Transverse colon (tissue), 4 donors: ENCODE measurements around the gene WNT5B. TPM values are rescaled to one million over a fixed set of nuclear protein-coding genes. Genes with fewer than 3 reads are reported as not detected.

Experiments
- DNase-seq: peaks from one replicate; pipeline ENCODE4 v3.0.0-alpha.2; 2019
- H3K27ac ChIP-seq, 4 donors: fragments of 200-600 bp; sonication (generic); 2 replicates each; pipeline ENCODE4 v1.5.1; 2016 to 2018; ENCODE audit warnings: inconsistent platforms in 4 of 4
- H3K27me3 ChIP-seq: fragments of 200-600 bp; sonication (generic); 2 replicates; pipeline ENCODE4 v1.5.1; 2017; ENCODE audit warnings: inconsistent platforms
- H3K36me3 ChIP-seq, 4 donors: fragments of 200-600 bp; sonication (generic); 2 replicates each; pipeline ENCODE4 v1.5.1; 2017 to 2019; ENCODE audit warnings: inconsistent platforms in 4 of 4
- H3K4me1 ChIP-seq, 4 donors: fragments of 200-600 bp; sonication (generic); 2 replicates each; pipeline ENCODE4 v1.5.1; 2017 to 2020; ENCODE audit warnings: inconsistent platforms in 4 of 4
- H3K4me3 ChIP-seq, 4 donors: fragments of 200-600 bp; sonication (generic); 1 replicate in 1 of 4; 2 replicates in 3 of 4; pipeline versions ENCODE4 v1.5.1 to v1.6.1; 2017 to 2019; ENCODE audit warnings: inconsistent platforms in 4 of 4
- H3K9me3 ChIP-seq, 2 donors: fragments of 200-600 bp; sonication (generic); 2 replicates each; pipeline ENCODE4 v1.5.1; 2017 to 2019; ENCODE audit warnings: inconsistent platforms in 2 of 2
- EP300 ChIP-seq: sonication (generic); formaldehyde crosslinking; IDR thresholded peaks from one replicate; pipeline ENCODE4 v1.6.1; 2017; ENCODE audit warnings: antibody characterized with exemption, low read depth
- POLR2A ChIP-seq: fragments of 450-650 bp; IDR thresholded peaks from one replicate; pipeline ENCODE4 v1.6.1; 2016; ENCODE audit warnings: antibody characterized with exemption, mild to moderate bottlenecking, moderate library complexity
- POLR2AphosphoS5 ChIP-seq, 3 donors: sonication (generic); formaldehyde crosslinking; IDR thresholded peaks; one replicate each; pipeline ENCODE4 v1.6.1; 2016; ENCODE audit warnings: antibody characterized with exemption in 3 of 3
- WGBS, 2 donors: methylation state at CpG; one replicate each; pipeline ENCODE4 v1.1.5; 2018; ENCODE audit warnings: low coverage in 1 of 2; 5-methylcytosine and 5-hydroxymethylcytosine counted together
- in situ Hi-C, 4 donors: fragments of 200-750 bp; cut with MboI; loops; one replicate each; pipeline versions ENCODE4 v1.15.0 to v1.15.1; 2017; ENCODE audit warnings: low sequenced_read_pairs in 3 of 4, low pct_ligation_motif_present in 1 of 4, low pct_unique_long_range_greater_than_20kb in 1 of 4
- intact Hi-C: fragments of 100-400 bp; cut with DNase I; formaldehyde crosslinking; loops from one replicate; pipeline ENCODE4 v1.15.1; 2023; ENCODE audit warnings: low total_unique reads
- total RNA-seq, 4 donors: library from RNA; depleted of rRNA; stranded (reverse); fragments of >200 nt; gene quantifications; one replicate each; pipeline ENCODE4 v1.1.0, GENCODE V29; 2016
- TF ChIP-seq, protein P1 (sequence below), 5 experiments: fragments of 200-600 bp in 3 of 5; fragments of 450-650 bp in 2 of 5; sonication (generic) in 3 of 5; IDR thresholded peaks; 1 replicate in 2 of 5; 2 replicates in 3 of 5; pipeline ENCODE4 v1.5.1; 2016 to 2017; ENCODE audit warnings: antibody characterized with exemption in 5 of 5, inconsistent platforms in 3 of 5, mild to moderate bottlenecking in 2 of 5, moderate library complexity in 1 of 5

Gene WNT5B
- total RNA-seq, 4 donors from 2014 or later = 0.80 to 3.5 (median 3.5) TPM; not detected in 1

DNA sequence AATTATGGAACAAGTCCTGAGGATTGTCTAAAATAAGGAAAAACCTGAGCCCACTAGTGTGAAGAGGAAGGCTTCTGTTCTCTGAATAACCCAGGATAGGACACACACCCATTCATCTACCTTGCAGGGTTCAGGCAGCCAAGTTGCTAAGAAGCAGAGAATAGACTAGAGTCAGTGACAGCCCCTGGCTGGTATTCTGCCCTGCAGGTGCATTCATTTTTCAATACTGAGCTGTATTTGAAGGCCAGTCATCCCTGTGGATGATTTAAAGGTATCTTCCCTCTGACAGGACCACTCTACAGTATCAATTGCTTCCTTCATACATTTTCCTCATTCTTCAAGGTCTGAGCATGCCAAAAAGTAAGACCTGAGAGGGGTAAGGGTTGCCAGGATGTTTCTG is 22.9 kb downstream of the WNT5B start:
- intact Hi-C loops (loop anchor here (2.0 kb wide), 1 partner anchor 139 kb away; no protein-coding TSS in a partner anchor), in situ Hi-C loops (loop anchor here (5.0 to 10.0 kb wide), 4 partner anchors 133 to 285 kb away; no protein-coding TSS in a partner anchor)
- DNase-seq = no peak
- no peaks in the 10 kb centered on the region for H3K9me3 ChIP-seq
- no peaks in the 10 kb centered on the region for H3K27me3 ChIP-seq
- no peak for TF ChIP-seq POLR2A
- TF ChIP-seq EP300 = no peak
- no peak for TF ChIP-seq POLR2AphosphoS5 (IDR thresholded peaks at IDR 0.05)
- TF ChIP-seq, protein P1, sequence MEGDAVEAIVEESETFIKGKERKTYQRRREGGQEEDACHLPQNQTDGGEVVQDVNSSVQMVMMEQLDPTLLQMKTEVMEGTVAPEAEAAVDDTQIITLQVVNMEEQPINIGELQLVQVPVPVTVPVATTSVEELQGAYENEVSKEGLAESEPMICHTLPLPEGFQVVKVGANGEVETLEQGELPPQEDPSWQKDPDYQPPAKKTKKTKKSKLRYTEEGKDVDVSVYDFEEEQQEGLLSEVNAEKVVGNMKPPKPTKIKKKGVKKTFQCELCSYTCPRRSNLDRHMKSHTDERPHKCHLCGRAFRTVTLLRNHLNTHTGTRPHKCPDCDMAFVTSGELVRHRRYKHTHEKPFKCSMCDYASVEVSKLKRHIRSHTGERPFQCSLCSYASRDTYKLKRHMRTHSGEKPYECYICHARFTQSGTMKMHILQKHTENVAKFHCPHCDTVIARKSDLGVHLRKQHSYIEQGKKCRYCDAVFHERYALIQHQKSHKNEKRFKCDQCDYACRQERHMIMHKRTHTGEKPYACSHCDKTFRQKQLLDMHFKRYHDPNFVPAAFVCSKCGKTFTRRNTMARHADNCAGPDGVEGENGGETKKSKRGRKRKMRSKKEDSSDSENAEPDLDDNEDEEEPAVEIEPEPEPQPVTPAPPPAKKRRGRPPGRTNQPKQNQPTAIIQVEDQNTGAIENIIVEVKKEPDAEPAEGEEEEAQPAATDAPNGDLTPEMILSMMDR (IDR thresholded peaks at IDR 0.05) = no peak
- peaks cover 0 to 17% (median 0%) of the 10 kb centered on the region in 4 donors for H3K4me1 ChIP-seq
- no peak overlapping the region for H3K4me3 ChIP-seq
- no peaks in the 10 kb centered on the region for H3K36me3 ChIP-seq
- H3K27ac ChIP-seq = peak overlapping the region in 1 of 4 donors; percentile 54

DNA sequence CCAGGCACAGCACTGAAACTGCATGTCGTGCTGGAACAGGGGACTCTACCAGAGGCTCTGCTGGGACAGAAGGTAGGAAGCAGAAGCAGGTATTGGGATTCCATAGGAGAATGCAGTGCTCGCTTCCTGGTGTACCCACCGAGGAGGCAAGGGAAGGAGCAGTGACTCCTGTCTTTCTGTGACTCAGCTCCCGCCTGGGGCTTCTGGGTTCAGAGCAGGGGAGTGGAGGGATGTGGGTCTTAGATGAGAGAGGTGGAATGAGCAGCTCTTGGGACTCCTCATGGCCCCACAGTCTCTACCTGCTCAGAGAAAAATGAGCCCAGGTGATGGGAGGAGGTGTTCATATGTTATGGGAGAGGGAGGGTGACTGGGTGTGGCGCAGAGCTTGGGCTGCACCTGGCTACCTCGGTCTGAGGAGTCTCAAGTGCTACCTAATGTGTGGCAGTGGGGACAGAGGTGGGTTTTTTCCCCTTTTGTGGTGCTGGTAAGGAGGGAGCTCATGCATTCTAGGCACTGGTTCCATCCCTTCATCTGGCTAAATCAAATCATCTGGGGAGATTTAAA is 26.3 kb downstream of the WNT5B start:
- in situ Hi-C loops = loop anchor here in 3 of 4 donors (10.0 kb wide), 2 partner anchors 129 to 279 kb away; no protein-coding TSS in a partner anchor
- 68 to 75% methylated on average over 3 to 6 of the region's 6 CpGs for WGBS, 2 donors
- H3K9me3 ChIP-seq = no peaks in the 10 kb centered on the region
- H3K4me3 ChIP-seq = no peak overlapping the region
- peaks cover 0 to 25% (median 7%) of the 10 kb centered on the region in 4 donors for H3K4me1 ChIP-seq
- H3K27ac ChIP-seq = no peak overlapping the region
- TF ChIP-seq POLR2AphosphoS5 (IDR thresholded peaks at IDR 0.05) (no peak), POLR2A (no peak)
- intact Hi-C loops = no loop called here
- H3K27me3 ChIP-seq = no peaks in the 10 kb centered on the region
- no peak for DNase-seq
- no peaks in the 10 kb centered on the region for H3K36me3 ChIP-seq

DNA sequence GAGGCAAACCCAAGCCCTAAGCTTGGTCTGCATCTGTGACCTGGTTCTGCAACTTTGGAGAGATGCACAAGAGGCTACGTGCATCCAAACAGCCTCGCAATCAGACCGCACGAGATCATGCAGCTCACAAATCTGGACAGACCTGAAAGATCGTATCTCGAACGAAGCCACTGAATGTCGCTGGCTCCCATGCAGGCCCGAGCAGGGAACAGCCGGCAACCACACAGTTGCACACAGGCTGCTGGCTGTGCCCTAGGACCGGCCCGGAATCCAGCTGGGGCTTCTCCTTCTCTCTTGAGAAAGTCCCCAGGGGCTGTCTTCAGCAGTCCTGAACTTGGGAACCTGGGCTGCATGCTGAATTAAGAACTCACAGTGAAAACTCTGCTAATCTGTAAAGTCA is 27.9 kb downstream of the WNT5B start:
- in situ Hi-C loops (loop anchor here in 3 of 4 donors (10.0 kb wide), 2 partner anchors 128 to 278 kb away; no protein-coding TSS in a partner anchor), intact Hi-C loops (no loop called here)
- Histone ChIP-seq H3K27me3 (no peaks in the 10 kb centered on the region), H3K4me1 (peaks cover 5 to 25% (median 13%) of the 10 kb centered on the region in 4 donors), H3K36me3 (no peaks in the 10 kb centered on the region), H3K4me3 (no peak overlapping the region), H3K27ac (no peak overlapping the region), H3K9me3 (no peaks in the 10 kb centered on the region)
- TF ChIP-seq, protein P1 (IDR thresholded peaks at IDR 0.05) = no peak
- no peak for TF ChIP-seq POLR2A
- no peak for TF ChIP-seq POLR2AphosphoS5 (IDR thresholded peaks at IDR 0.05)
- no peak for TF ChIP-seq EP300
- no peak for DNase-seq
- WGBS, 2 donors = 86% methylated on average over 12 of the region's 12 CpGs; no CpG with 5 or more reads in 1 of the 2 donors

DNA sequence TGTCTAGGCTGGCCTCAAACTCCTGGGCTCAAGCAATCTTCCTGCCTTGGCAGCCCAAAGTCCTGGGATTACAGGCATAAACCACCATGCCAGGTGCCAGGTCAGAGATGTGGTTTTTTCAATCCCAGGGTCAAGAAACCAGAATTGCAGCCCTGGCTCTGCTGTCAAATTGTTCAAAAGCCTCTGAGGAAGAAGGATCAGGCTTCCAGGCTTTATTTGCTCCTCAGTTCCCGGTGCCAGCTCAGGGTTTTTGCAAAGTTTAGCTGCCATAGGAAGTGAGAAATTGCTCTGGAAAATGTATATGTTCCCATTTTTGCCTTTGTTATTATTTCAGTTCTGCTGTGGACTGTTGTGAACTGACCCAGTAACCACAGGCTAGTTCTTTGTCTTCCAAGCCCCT is 28.7 kb downstream of the WNT5B start:
- Histone ChIP-seq H3K4me3 (no peak overlapping the region), H3K27me3 (no peaks in the 10 kb centered on the region), H3K9me3 (no peaks in the 10 kb centered on the region), H3K36me3 (no peaks in the 10 kb centered on the region), H3K4me1 (peaks cover 5 to 25% (median 13%) of the 10 kb centered on the region in 4 donors), H3K27ac (peak overlapping the region in 2 of 4 donors; percentile 28 to 48)
- in situ Hi-C loops = loop anchor here in 3 of 4 donors (10.0 kb wide), 2 partner anchors 127 to 277 kb away; no protein-coding TSS in a partner anchor
- TF ChIP-seq EP300 (no peak), POLR2AphosphoS5 (IDR thresholded peaks at IDR 0.05) (no peak), POLR2A (no peak)
- TF ChIP-seq, protein P1 (IDR thresholded peaks at IDR 0.05) = no peak
- 38% methylated on average over 1 of the region's 1 CpG; no CpG with 5 or more reads in 1 of the 2 donors for WGBS, 2 donors
- DNase-seq = no peak
- intact Hi-C loops = no loop called here
